ENCODE data around the gene LMAN2L. TPM values are rescaled to one million over a fixed set of nuclear protein-coding genes. Genes with fewer than 3 reads are reported as not detected.

Gene LMAN2L
- total RNA-seq, 2 donors from 2014 or later = 13.5 to 24.7 TPM

- no peak overlapping the region for H3K4me3 ChIP-seq
- TF ChIP-seq CTCF (IDR thresholded peaks at IDR 0.05) = no peak
- H3K9ac ChIP-seq (ENCODE audit: low read depth in 2 of 2, low read length in 2 of 2) = no peak overlapping the region
- H3K4me1 ChIP-seq = no peaks in the 10 kb centered on the region
- H3K27me3 ChIP-seq = no peaks in the 10 kb centered on the region
- H3K36me3 ChIP-seq = no peaks in the 10 kb centered on the region
- intact Hi-C loops (cut with DNase I) = no loop called here
- H3K27ac ChIP-seq = no peak overlapping the region
- H3K9me3 ChIP-seq = no peaks in the 10 kb centered on the region
- no peak for DNase-seq
Measured at GRCh38 chr2:96685577-96686459, 54.0 kb downstream of the LMAN2L start.

- H3K27ac ChIP-seq = no peak overlapping the region
- no peak for TF ChIP-seq CTCF (IDR thresholded peaks at IDR 0.05)
- DNase-seq = no peak
- H3K9ac ChIP-seq (ENCODE audit: low read depth in 2 of 2, low read length in 2 of 2) = no peak overlapping the region
- no peak overlapping the region for H3K4me3 ChIP-seq
- H3K36me3 ChIP-seq = no peaks in the 10 kb centered on the region
- intact Hi-C loops (cut with DNase I) = no loop called here
- no peaks in the 10 kb centered on the region for H3K27me3 ChIP-seq
- no peaks in the 10 kb centered on the region for H3K9me3 ChIP-seq
- no peaks in the 10 kb centered on the region for H3K4me1 ChIP-seq
Measured at GRCh38 chr2:96684883-96685576, 54.8 kb downstream of the LMAN2L start.

- no peak overlapping the region for H3K9ac ChIP-seq (ENCODE audit: low read depth in 2 of 2, low read length in 2 of 2)
- H3K4me1 ChIP-seq = no peaks in the 10 kb centered on the region
- no peaks in the 10 kb centered on the region for H3K9me3 ChIP-seq
- intact Hi-C loops (cut with DNase I) = no loop called here
- H3K36me3 ChIP-seq = no peaks in the 10 kb centered on the region
- H3K27ac ChIP-seq = no peak overlapping the region
- H3K4me3 ChIP-seq = no peak overlapping the region
- H3K27me3 ChIP-seq = no peaks in the 10 kb centered on the region
- TF ChIP-seq CTCF (IDR thresholded peaks at IDR 0.05) = no peak
- peak; percentile 25 for DNase-seq
Measured at GRCh38 chr2:96683972-96684820, 55.7 kb downstream of the LMAN2L start.

- Histone ChIP-seq H3K27me3 (no peaks in the 10 kb centered on the region), H3K36me3 (no peaks in the 10 kb centered on the region), H3K4me1 (no peaks in the 10 kb centered on the region), H3K9ac (ENCODE audit: low read depth in 2 of 2, low read length in 2 of 2) (no peak overlapping the region), H3K9me3 (no peaks in the 10 kb centered on the region), H3K4me3 (no peak overlapping the region), H3K27ac (no peak overlapping the region)
- DNase-seq = no peak
- no peak for TF ChIP-seq CTCF (IDR thresholded peaks at IDR 0.05)
- intact Hi-C loops (cut with DNase I) = no loop called here
Measured at GRCh38 chr2:96683307-96683706, 56.6 kb downstream of the LMAN2L start.

GRCh38 chr2:96681540-96681939, 58.3 kb downstream of the LMAN2L start:
- TF ChIP-seq CTCF (IDR thresholded peaks at IDR 0.05) = no peak
- no peaks in the 10 kb centered on the region for H3K27me3 ChIP-seq
- no peak overlapping the region for H3K4me3 ChIP-seq
- no peak overlapping the region for H3K9ac ChIP-seq (ENCODE audit: low read depth in 2 of 2, low read length in 2 of 2)
- H3K36me3 ChIP-seq = no peaks in the 10 kb centered on the region
- H3K27ac ChIP-seq = no peak overlapping the region
- H3K9me3 ChIP-seq = no peaks in the 10 kb centered on the region
- no peak for DNase-seq
- H3K4me1 ChIP-seq = no peaks in the 10 kb centered on the region
- intact Hi-C loops (cut with DNase I) = no loop called here

Measured in colonic mucosa (tissue), 4 donors.